ENCODE data around the gene BEST3.
"Not testable (repeated sequence)": the region's sequence is repeated elsewhere in the genome, so short reads cannot be mapped to it uniquely, and the experiment has no call there.

Gene BEST3

DNA sequence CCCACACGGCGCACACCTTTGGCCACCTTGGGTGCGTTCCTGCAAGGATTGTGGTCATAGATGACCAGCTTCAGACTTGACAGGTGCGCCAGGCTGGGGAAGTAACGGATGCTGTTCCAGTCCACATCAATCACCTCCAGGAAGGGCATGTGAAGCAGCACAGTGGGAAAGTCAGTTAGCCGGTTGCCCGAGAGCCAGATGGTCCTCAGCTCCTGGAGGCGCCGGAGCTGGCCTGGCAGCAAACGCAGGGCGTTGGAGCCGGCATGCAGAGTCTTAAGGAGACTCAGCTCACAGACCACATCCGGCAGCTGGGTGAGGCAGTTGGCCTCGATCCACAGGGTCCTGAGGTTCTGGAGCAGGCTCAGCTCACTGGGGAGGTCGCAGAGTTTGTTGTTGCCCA is 89.0 kb downstream of the BEST3 start:
- H2AFZ ChIP-seq (ENCODE audit: low read length), result no peak overlapping the region
- DNase-seq, result no peak
- no peaks in the 10 kb centered on the region for H3K27me3 ChIP-seq (replicated peaks; ENCODE audit: insufficient read depth, low read length)

DNA sequence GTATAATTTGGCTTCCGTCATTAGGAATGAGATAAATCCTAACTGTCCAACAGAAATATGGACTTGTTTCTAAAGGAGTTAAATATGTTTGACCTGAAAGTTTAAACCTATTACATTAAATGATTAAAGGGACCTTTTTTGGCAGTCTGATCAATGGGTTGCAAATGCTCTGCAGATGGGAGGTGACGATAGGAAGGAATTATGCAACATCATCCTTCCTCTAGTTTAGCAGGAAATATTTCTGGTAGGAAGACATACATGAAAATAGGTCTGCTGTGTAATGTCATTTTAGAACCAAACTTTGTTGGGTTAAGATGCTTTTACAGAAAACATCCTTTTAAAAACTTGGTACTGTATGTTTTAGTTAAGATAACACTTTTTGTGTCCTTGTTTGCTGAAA is 91.0 kb downstream of the BEST3 start:
- no peak overlapping the region for H3K4me2 ChIP-seq (ENCODE audit: low read depth, low read length)
- H3K27ac ChIP-seq (ENCODE audit: low read length), result no peak overlapping the region
- no peak overlapping the region for H3K9ac ChIP-seq (ENCODE audit: low read length)
- no peaks in the 10 kb centered on the region for H3K9me2 ChIP-seq (replicated peaks; ENCODE audit: insufficient read depth, low read length)
- no peak overlapping the region for H3K4me3 ChIP-seq (ENCODE audit: low read length)
- H3K27me3 ChIP-seq (replicated peaks; ENCODE audit: insufficient read depth, low read length), result no peaks in the 10 kb centered on the region
- no peaks in the 10 kb centered on the region for H4K20me1 ChIP-seq (ENCODE audit: insufficient read depth, low read length)
- DNase-seq, result no peak
- no peak overlapping the region for H2AFZ ChIP-seq (ENCODE audit: low read length)
- H3K79me2 ChIP-seq (ENCODE audit: low read length), result no peaks in the 10 kb centered on the region
- no peaks in the 10 kb centered on the region for H3K9me3 ChIP-seq (replicated peaks; ENCODE audit: insufficient read depth, low read length)
- no peaks in the 10 kb centered on the region for H3K36me3 ChIP-seq (replicated peaks; ENCODE audit: insufficient read depth, low read length)
- no peak for TF ChIP-seq EZH2phosphoT487 (IDR thresholded peaks at IDR 0.05; ENCODE audit: low read length)
- TF ChIP-seq EZH2 (optimal IDR thresholded peaks at IDR 0.05; ENCODE audit: low read depth, low read length), result no peak
- TF ChIP-seq, protein P1, sequence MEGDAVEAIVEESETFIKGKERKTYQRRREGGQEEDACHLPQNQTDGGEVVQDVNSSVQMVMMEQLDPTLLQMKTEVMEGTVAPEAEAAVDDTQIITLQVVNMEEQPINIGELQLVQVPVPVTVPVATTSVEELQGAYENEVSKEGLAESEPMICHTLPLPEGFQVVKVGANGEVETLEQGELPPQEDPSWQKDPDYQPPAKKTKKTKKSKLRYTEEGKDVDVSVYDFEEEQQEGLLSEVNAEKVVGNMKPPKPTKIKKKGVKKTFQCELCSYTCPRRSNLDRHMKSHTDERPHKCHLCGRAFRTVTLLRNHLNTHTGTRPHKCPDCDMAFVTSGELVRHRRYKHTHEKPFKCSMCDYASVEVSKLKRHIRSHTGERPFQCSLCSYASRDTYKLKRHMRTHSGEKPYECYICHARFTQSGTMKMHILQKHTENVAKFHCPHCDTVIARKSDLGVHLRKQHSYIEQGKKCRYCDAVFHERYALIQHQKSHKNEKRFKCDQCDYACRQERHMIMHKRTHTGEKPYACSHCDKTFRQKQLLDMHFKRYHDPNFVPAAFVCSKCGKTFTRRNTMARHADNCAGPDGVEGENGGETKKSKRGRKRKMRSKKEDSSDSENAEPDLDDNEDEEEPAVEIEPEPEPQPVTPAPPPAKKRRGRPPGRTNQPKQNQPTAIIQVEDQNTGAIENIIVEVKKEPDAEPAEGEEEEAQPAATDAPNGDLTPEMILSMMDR (IDR thresholded peaks at IDR 0.05; ENCODE audit: low read length), result no peak
- H3F3A ChIP-seq (ENCODE audit: insufficient read depth, low read length), result no peaks in the 10 kb centered on the region
- H3K4me1 ChIP-seq (ENCODE audit: low read length), result no peaks in the 10 kb centered on the region

More for the DNA sequence above, 89.0 kb downstream of the BEST3 start:
- H3K4me2 ChIP-seq (ENCODE audit: low read depth, low read length), result no peak overlapping the region
- H3K27ac ChIP-seq (ENCODE audit: low read length), result no peak overlapping the region
- H3K4me3 ChIP-seq (ENCODE audit: low read length), result no peak overlapping the region
- H3K9me3 ChIP-seq (replicated peaks; ENCODE audit: insufficient read depth, low read length), result no peaks in the 10 kb centered on the region
- no peaks in the 10 kb centered on the region for H3K9me2 ChIP-seq (replicated peaks; ENCODE audit: insufficient read depth, low read length)
- TF ChIP-seq, protein P1 (IDR thresholded peaks at IDR 0.05; ENCODE audit: low read length), result no peak
- no peaks in the 10 kb centered on the region for H4K20me1 ChIP-seq (ENCODE audit: insufficient read depth, low read length)
- no peak overlapping the region for H3K9ac ChIP-seq (ENCODE audit: low read length)
- H3K36me3 ChIP-seq (replicated peaks; ENCODE audit: insufficient read depth, low read length), result no peaks in the 10 kb centered on the region
- H3F3A ChIP-seq (ENCODE audit: insufficient read depth, low read length), result no peaks in the 10 kb centered on the region
- no peaks in the 10 kb centered on the region for H3K4me1 ChIP-seq (ENCODE audit: low read length)
- no peaks in the 10 kb centered on the region for H3K79me2 ChIP-seq (ENCODE audit: low read length)

DNA sequence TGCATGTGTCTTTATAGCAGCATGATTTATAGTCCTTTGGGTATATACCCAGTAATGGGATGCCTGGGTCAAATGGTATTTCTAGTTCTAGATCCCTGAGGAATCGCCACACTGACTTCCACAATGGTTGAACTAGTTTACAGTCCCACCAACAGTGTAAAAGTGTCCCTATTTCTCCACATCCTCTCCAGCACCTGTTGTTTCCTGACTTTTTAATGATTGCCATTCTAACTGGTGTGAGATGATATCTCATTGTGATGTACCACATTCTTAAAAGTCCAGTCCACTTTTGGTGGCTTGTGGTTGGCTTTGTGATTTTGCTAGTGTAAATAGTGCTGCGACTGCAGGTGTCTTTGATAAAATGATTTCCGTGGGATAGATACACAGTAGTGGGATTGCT is 94.8 kb downstream of the BEST3 start:
- not testable (repeated sequence) for H3K9ac ChIP-seq (ENCODE audit: low read length); H3K27ac ChIP-seq (ENCODE audit: low read length); DNase-seq; H3K79me2 ChIP-seq (ENCODE audit: low read length); H3K4me1 ChIP-seq (ENCODE audit: low read length); H3K4me3 ChIP-seq (ENCODE audit: low read length); H3F3A ChIP-seq (ENCODE audit: insufficient read depth, low read length); H4K20me1 ChIP-seq (ENCODE audit: insufficient read depth, low read length); H3K4me2 ChIP-seq (ENCODE audit: low read depth, low read length); H3K27me3 ChIP-seq (replicated peaks; ENCODE audit: insufficient read depth, low read length); H3K9me3 ChIP-seq (replicated peaks; ENCODE audit: insufficient read depth, low read length); H2AFZ ChIP-seq (ENCODE audit: low read length); H3K9me2 ChIP-seq (replicated peaks; ENCODE audit: insufficient read depth, low read length)
- H3K36me3 ChIP-seq (replicated peaks; ENCODE audit: insufficient read depth, low read length), result peaks cover 18% of the 10 kb centered on the region

Measured in MM.1S (cell line).